Renal cortical epithelial cell (primary cell): ENCODE measurements around the gene CALD1. TPM values are rescaled to one million over a fixed set of nuclear protein-coding genes. Genes with fewer than 3 reads are reported as not detected.
A peak's percentile ranks its signal among the peaks of the same experiment; 100 is the strongest.

ENCODE experiments used
- DNase-seq: peaks from one replicate; pipeline ENCODE4 v3.0.0-alpha.2; 2011; ENCODE audit warnings: low read depth
- total RNA-seq: library from RNA; depleted of rRNA; stranded (reverse); fragments of >200 nt; gene quantifications from 2 replicates; pipeline ENCODE4 v1.2.3, GENCODE V29; 2014

Gene CALD1
- total RNA-seq, 1 donor from 2014 or later = 155 TPM

GRCh38 chr7:134787720-134788119 is 8.3 kb downstream of the CALD1 start:
- no peak for DNase-seq

GRCh38 chr7:134788191-134788590 is 8.8 kb downstream of the CALD1 start:
- DNase-seq = no peak

- peak; percentile 40 for DNase-seq
These were observed 10.7 kb downstream of the CALD1 start for GRCh38 chr7:134789967-134790685.

GRCh38 chr7:134792968-134793367 is 13.5 kb downstream of the CALD1 start:
- no peak for DNase-seq

GRCh38 chr7:134795231-134795630 is 15.8 kb downstream of the CALD1 start:
- no peak for DNase-seq

- no peak for DNase-seq
These were observed 18.7 kb downstream of the CALD1 start for GRCh38 chr7:134798155-134798554.

- DNase-seq = no peak
These were observed 19.9 kb downstream of the CALD1 start for GRCh38 chr7:134799377-134799776.

GRCh38 chr7:134802762-134803161 is 23.3 kb downstream of the CALD1 start:
- DNase-seq = no peak

- DNase-seq = peak; percentile 31
These were observed 24.9 kb downstream of the CALD1 start for GRCh38 chr7:134804351-134804750.

- no peak for DNase-seq
These were observed 25.4 kb downstream of the CALD1 start for GRCh38 chr7:134804854-134805253.

GRCh38 chr7:134806197-134806596 is 26.8 kb downstream of the CALD1 start:
- no peak for DNase-seq

- DNase-seq = no peak
These were observed 30.2 kb downstream of the CALD1 start for GRCh38 chr7:134809616-134810015.

GRCh38 chr7:134811765-134812164 is 32.3 kb downstream of the CALD1 start:
- DNase-seq = no peak

- no peak for DNase-seq
These were observed 34.4 kb downstream of the CALD1 start for GRCh38 chr7:134813663-134814396.

GRCh38 chr7:134814730-134815364 is 35.4 kb downstream of the CALD1 start:
- no peak for DNase-seq

GRCh38 chr7:134818613-134819345 is 39.3 kb downstream of the CALD1 start:
- DNase-seq = no peak

GRCh38 chr7:134819401-134819800 is 40.0 kb downstream of the CALD1 start:
- no peak for DNase-seq

GRCh38 chr7:134820295-134820694 is 40.9 kb downstream of the CALD1 start:
- DNase-seq = no peak

- no peak for DNase-seq
These were observed 41.3 kb downstream of the CALD1 start for GRCh38 chr7:134820778-134821177.

GRCh38 chr7:134823400-134823799 is 44.0 kb downstream of the CALD1 start:
- no peak for DNase-seq

- no peak for DNase-seq
These were observed 46.2 kb downstream of the CALD1 start for GRCh38 chr7:134825666-134826065.

- DNase-seq = peak; percentile 15
These were observed 46.7 kb downstream of the CALD1 start for GRCh38 chr7:134826105-134826504.
